22Rv1 (cell line): ENCODE results near the gene COPG1.

Experiments used
- ZFX ChIP-seq: fragments of 450-650 bp; IDR thresholded peaks from 2 replicates; pipeline ENCODE4 v1.6.1; 2017; ENCODE audit warnings: antibody characterized with exemption, borderline replicate concordance
- TF ChIP-seq, protein P1 (sequence below): fragments of 450-650 bp; IDR thresholded peaks from 2 replicates; pipeline ENCODE4 v1.5.1; 2017; ENCODE audit warnings: mild to moderate bottlenecking

DNA sequence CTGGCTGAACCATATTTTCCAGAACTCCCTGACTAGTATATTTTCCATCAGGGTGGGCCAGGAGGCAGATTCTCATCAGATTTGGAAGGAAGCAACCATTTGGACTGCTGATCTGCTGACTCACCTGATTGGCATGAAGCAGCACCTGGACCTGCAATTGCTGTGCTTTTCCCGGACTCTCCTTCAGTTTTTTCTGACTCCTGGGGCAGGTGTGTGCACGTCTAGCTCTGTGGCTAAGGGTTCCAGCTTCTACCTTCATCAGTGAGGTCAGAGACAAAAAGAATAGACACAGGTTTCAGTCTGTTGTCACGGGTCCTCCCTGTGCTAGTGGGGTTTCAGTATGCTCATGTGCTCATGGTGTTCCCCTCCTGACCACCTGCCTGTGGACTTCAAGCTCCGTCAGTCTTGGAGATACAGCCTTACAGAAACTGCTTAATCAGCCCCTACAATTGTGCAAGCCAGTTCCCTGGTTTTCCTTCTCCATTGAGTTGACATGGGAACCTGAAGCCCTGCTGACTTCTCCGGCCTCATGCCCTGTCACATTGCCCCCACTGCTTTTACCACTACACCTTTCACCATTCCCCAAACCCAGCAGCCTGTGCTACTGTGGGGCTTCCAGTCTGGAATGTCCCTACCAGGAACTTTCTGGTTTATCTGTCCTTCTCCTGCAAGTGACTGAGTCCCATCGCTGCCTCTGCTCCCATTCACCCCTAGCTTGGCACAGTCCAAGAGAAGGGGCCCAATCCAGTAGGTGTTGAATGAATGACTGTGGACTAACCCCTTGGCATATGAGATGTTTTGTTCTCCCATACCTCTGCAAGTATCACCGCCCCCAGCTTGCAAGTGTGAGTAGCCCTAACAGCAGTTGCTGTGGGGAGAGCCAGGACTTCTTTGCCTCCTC is 61.0 kb downstream of the COPG1 start:
- TF ChIP-seq, protein P1, sequence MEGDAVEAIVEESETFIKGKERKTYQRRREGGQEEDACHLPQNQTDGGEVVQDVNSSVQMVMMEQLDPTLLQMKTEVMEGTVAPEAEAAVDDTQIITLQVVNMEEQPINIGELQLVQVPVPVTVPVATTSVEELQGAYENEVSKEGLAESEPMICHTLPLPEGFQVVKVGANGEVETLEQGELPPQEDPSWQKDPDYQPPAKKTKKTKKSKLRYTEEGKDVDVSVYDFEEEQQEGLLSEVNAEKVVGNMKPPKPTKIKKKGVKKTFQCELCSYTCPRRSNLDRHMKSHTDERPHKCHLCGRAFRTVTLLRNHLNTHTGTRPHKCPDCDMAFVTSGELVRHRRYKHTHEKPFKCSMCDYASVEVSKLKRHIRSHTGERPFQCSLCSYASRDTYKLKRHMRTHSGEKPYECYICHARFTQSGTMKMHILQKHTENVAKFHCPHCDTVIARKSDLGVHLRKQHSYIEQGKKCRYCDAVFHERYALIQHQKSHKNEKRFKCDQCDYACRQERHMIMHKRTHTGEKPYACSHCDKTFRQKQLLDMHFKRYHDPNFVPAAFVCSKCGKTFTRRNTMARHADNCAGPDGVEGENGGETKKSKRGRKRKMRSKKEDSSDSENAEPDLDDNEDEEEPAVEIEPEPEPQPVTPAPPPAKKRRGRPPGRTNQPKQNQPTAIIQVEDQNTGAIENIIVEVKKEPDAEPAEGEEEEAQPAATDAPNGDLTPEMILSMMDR, result no peak
- TF ChIP-seq ZFX, result no peak
